ENCODE results near the gene FFAR1. TPM values are rescaled to one million over a fixed set of nuclear protein-coding genes. Genes with fewer than 3 reads are reported as not detected.

The FFAR1 gene
- total and polyA plus RNA-seq, 2 of the 8 experiments (the other 6 are each of a cell fraction or from before 2014, with no cell fraction given) = not detected

DNA sequence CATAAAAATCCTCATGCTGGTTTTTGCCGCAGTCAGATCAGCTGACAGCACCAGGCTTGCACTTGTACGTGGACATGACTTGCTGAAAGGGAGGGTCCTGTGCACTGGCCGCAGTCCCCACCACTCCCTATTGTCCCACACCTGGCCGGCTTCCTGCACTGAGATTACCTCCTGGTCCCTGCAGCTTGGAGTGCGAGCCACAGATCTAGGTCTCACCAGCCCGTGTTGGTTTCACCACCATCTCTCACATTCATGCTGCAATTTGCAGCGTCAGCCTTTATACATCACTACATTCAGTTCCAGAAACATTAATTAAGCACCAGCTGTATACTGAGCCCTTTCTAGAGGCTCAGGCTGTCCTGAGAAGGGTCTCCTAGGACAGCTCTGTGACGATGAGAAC is 33.7 kb upstream of the FFAR1 start:
- no peak for FAIRE-seq
- no peak for TF ChIP-seq SIRT6 (IDR thresholded peaks at IDR 0.05; ENCODE audit: low read length)
- no peak for TF ChIP-seq JUND (IDR thresholded peaks at IDR 0.05; ENCODE audit: low read length)
- TF ChIP-seq JUN (IDR thresholded peaks at IDR 0.05; ENCODE audit: low read depth, low read length) = no peak
- TF ChIP-seq HDAC2 (IDR thresholded peaks at IDR 0.05; ENCODE audit: borderline replicate concordance in 1 of 2, low read depth in 2 of 2, low read length in 2 of 2) = no peak

More for the DNA sequence above, 33.7 kb upstream of the FFAR1 start:
- Histone ChIP-seq H2BK15ac (ENCODE audit: low read length) (no peak overlapping the region), H3K9ac (replicated peaks in 1 of 4; ENCODE audit: extremely low read depth in 1 of 4, low read depth in 3 of 4, low read length in 3 of 4) (no peak overlapping the region), H2BK12ac (ENCODE audit: low read depth, low read length) (no peak overlapping the region), H2AK5ac (ENCODE audit: low read depth, low read length) (no peak overlapping the region), H3K23ac (ENCODE audit: insufficient read length) (no peak overlapping the region), H3K79me2 (ENCODE audit: control insufficient read depth in 1 of 2, insufficient read depth in 2 of 2, low read length in 2 of 2) (no peaks in the 10 kb centered on the region), H3K4me3 (ENCODE audit: extremely low read depth in 1 of 4, insufficient read depth in 2 of 4, low read depth in 3 of 4, low read length in 4 of 4) (no peak overlapping the region), H2AFZ (ENCODE audit: low read length) (no peak overlapping the region), H3K27ac (ENCODE audit: low read depth, low read length) (no peak overlapping the region), H3K79me1 (ENCODE audit: low read depth, low read length) (no peaks in the 10 kb centered on the region), H3K18ac (ENCODE audit: extremely low read depth, low read length) (no peak overlapping the region), H3K14ac (ENCODE audit: insufficient read length) (no peak overlapping the region), H4K91ac (replicated peaks; ENCODE audit: insufficient read length, low read length) (no peak overlapping the region), H3K4me2 (ENCODE audit: insufficient read depth in 1 of 2, low read depth in 2 of 2, low read length in 2 of 2) (no peak overlapping the region), H3K56ac (replicated peaks; ENCODE audit: insufficient read length, low read depth, low read length) (no peak overlapping the region), H2BK20ac (ENCODE audit: low read length) (no peak overlapping the region), H4K20me1 (replicated peaks in 1 of 2; ENCODE audit: control insufficient read depth in 1 of 2, insufficient read depth in 2 of 2, low read length in 2 of 2) (no peaks in the 10 kb centered on the region), H2BK5ac (ENCODE audit: low read depth, low read length) (no peak overlapping the region), H3K9me3 (ENCODE audit: insufficient read depth in 2 of 2, low read depth in 1 of 2, low read length in 1 of 2) (no peaks in the 10 kb centered on the region), H3K36me3 (ENCODE audit: control insufficient read depth in 2 of 4, insufficient read depth in 4 of 4, low read length in 3 of 4) (no peaks in the 10 kb centered on the region), H3K23me2 (ENCODE audit: low read depth, low read length) (no peaks in the 10 kb centered on the region), H4K8ac (ENCODE audit: extremely low read depth, insufficient read depth, low read length) (no peak overlapping the region), H4K5ac (ENCODE audit: insufficient read length, low read depth, low read length) (no peak overlapping the region), H3K4ac (replicated peaks; ENCODE audit: insufficient read length, low read depth, low read length) (no peak overlapping the region), H2BK120ac (replicated peaks; ENCODE audit: low read depth, low read length) (no peak overlapping the region), H3K27me3 (replicated peaks in 1 of 4; ENCODE audit: control insufficient read depth in 3 of 4, extremely low read depth in 1 of 4, insufficient read depth in 3 of 4, low read length in 3 of 4) (no peaks in the 10 kb centered on the region), H3K4me1 (replicated peaks in 1 of 4; ENCODE audit: control insufficient read depth in 3 of 4, insufficient read depth in 4 of 4, low read length in 3 of 4) (no peaks in the 10 kb centered on the region)
- POLR2A ChIA-PET (ENCODE audit: partially characterized antibody) = no interaction called here
- CTCF ChIA-PET (ENCODE audit: partially characterized antibody) = interaction anchor here (1.6 to 4.1 kb wide), 2 partner anchors 14 to 20 kb away, joined by 4 to 20 read pairs; partner anchors contain the start of gene CD22
- WGBS, 2 experiments (ENCODE audit: extremely low coverage in 1 of 2, insufficient coverage in 1 of 2, insufficient read length in 1 of 2, insufficient replicate concordance in 2 of 2, low coverage in 1 of 2, low lambda C conversion rate in 2 of 2, missing lambda C conversion rate in 1 of 2) = 86% methylated on average over 8 of the region's 8 CpGs; no CpG with 5 or more reads in 1 of the 2 experiments
- no peak for DNase-seq (ENCODE audit: low read depth in 1 of 2, low spot score in 2 of 2)
